ENCODE measurements around the gene FYN.
"Not testable (repeated sequence)": the region's sequence is repeated elsewhere in the genome, so short reads cannot be mapped to it uniquely, and the experiment has no call there.

FYN gene

DNA sequence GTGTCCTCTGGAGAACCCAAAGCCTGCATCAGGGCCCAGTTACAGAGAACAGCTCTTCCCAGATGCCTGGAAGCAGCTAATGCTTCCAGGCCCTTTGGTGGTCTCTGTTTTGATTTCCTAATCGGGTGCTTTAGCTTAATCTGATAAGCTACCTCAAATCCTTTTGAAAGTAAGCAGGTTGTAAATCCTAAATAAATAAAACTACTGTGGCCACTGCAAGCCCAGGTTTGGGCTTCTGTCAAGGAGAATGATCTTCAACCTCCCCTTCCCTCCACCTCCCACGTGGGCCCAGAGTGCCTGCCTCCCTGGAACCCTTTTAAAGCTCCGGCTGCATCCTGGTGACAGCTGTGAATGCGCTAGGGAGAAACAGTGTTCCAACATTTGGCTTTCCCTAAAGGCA, 25.2 kb upstream of the FYN start:
- no peak for TF ChIP-seq CTCF (IDR thresholded peaks at IDR 0.05; ENCODE audit: extremely low read depth, insufficient read depth, missing control alignments)
- DNase-seq (ENCODE audit: low spot score), result no peak
- in situ Hi-C loops (cut with MboI; ENCODE audit: low pct_unique_long_range_greater_than_20kb, low sequenced_read_pairs, unreplicated experiment), result no loop called here

- no peak for DNase-seq (ENCODE audit: low spot score)
- in situ Hi-C loops (cut with MboI; ENCODE audit: low pct_unique_long_range_greater_than_20kb, low sequenced_read_pairs, unreplicated experiment), result no loop called here
Measured at GRCh38 chr6:111894951-111895350, 21.7 kb upstream of the FYN start.

DNA sequence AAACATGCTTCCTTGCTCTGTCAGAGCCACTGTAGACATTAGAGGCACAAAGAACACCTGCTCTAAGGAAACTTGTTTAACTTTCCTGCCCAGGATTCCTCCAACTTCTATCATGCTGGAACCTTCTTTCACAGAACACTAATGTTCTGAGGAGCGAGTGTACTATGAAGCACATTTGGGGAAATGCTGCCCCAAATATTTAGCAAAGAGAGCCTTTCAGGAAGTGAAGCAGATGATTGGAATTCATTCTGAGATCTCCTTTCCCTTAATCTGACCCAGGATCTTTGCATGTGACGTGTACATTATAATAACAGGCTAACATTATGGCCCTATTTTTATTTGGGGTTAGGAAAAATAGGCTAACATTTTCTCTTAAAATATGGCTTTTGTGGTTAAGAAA, 21.0 kb upstream of the FYN start:
- no peak for TF ChIP-seq CTCF (IDR thresholded peaks at IDR 0.05; ENCODE audit: extremely low read depth, insufficient read depth, missing control alignments)
- DNase-seq (ENCODE audit: low spot score), result no peak
- in situ Hi-C loops (cut with MboI; ENCODE audit: low pct_unique_long_range_greater_than_20kb, low sequenced_read_pairs, unreplicated experiment), result no loop called here

More at GRCh38 chr6:111894951-111895350, 21.7 kb upstream of the FYN start:
- no peak for TF ChIP-seq CTCF (IDR thresholded peaks at IDR 0.05; ENCODE audit: extremely low read depth, insufficient read depth, missing control alignments)

GRCh38 chr6:111892431-111892830, 19.2 kb upstream of the FYN start:
- DNase-seq (ENCODE audit: low spot score), result no peak
- TF ChIP-seq CTCF (IDR thresholded peaks at IDR 0.05; ENCODE audit: extremely low read depth, insufficient read depth, missing control alignments), result no peak
- in situ Hi-C loops (cut with MboI; ENCODE audit: low pct_unique_long_range_greater_than_20kb, low sequenced_read_pairs, unreplicated experiment), result no loop called here

- in situ Hi-C loops (cut with MboI; ENCODE audit: low pct_unique_long_range_greater_than_20kb, low sequenced_read_pairs, unreplicated experiment), result no loop called here
- TF ChIP-seq CTCF (IDR thresholded peaks at IDR 0.05; ENCODE audit: extremely low read depth, insufficient read depth, missing control alignments), result no peak
- DNase-seq (ENCODE audit: low spot score), result no peak
Measured at GRCh38 chr6:111890988-111891387, 17.7 kb upstream of the FYN start.

DNA sequence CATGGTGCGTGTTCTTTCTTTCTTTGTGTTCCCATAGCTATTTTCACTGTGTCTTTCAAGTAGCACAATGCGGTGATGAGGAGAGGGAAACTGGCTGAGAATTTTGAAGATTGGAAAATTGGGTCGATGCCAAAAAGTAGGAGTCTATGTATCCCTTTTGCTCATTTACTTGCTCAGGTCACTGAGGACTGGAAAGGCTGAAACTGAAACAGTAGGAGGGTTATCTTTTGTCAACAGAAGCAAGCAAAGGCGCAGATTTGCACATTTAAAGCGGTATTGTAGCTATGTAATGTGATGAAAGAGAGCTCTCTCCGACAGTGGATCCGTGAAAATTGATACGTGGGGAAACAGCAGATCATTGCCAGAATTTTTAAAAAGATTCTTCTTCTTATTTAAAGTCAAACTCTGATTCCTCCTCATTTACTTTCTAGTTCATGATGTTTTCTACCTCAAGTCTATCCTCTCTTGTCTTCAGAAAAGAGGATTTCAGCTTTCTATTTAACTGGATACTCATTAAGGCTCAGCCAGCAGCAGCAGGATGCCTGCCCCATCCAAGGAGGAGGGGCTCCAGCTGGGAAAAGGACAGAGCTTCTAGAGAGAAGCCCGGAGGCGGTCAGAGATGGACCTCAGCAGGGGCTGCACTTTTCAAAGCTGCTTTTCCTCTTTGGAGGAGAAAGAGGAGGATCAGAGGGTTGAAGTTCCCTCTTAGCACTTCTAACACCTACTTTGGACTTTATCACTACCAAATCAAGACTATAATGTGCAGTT, 15.9 kb upstream of the FYN start:
- TF ChIP-seq CTCF (IDR thresholded peaks at IDR 0.05; ENCODE audit: extremely low read depth, insufficient read depth, missing control alignments), result no peak
- in situ Hi-C loops (cut with MboI; ENCODE audit: low pct_unique_long_range_greater_than_20kb, low sequenced_read_pairs, unreplicated experiment), result no loop called here
- no peak for DNase-seq (ENCODE audit: low spot score)

GRCh38 chr6:111886793-111887192, 13.5 kb upstream of the FYN start:
- in situ Hi-C loops (cut with MboI; ENCODE audit: low pct_unique_long_range_greater_than_20kb, low sequenced_read_pairs, unreplicated experiment), result not testable (repeated sequence)

More at GRCh38 chr6:111886793-111887192, 13.5 kb upstream of the FYN start:
- not testable (repeated sequence) for DNase-seq (ENCODE audit: low spot score)
